GM19240 (cell line): ENCODE measurements around the gene LGALS7.
"Not testable (repeated sequence)": the region's sequence is repeated elsewhere in the genome, so short reads cannot be mapped to it uniquely, and the experiment has no call there.

Experiments used
- DNase-seq: peaks from one replicate; pipeline ENCODE4 v3.0.0; 2011; ENCODE audit warnings: low spot score; ENCODE audit not compliant: insufficient read length

Gene LGALS7

DNA sequence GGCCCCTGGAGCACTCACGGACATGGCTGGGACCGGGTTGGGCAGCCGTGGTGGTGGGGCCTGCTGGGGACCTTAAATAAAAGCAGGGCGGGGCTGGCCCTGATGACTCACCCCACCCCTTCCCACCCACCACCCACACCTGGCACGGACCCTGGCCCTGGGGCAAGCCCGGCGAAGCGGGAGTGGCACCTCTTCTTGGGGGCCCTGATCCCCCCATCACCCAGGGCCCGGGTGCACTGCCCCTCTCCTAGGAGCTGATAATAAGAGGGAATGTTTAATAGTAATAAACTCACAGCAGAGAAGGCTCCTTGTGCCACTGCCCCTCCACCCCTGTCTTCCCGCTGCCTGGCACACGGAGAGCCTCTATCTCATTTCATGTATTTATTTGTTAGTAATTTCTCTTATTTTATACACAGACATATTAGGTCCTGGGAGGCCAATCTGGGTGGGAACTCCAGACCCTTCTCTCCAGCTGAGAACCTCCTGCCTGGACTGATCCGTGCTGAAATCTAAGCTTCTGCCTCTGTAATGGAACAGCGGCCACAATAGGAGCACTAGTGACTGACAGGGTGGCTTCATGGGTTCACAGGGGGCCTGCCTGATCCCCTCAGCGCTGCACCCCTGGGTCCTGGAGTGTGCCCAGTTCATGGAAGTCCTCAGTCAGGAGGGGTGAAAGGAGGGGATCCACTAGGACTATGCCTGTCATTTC is at the start of gene LGALS7:
Gene LGALS7, minus strand, starts transcription at position 49 of the 709 bp plus-strand sequence. Its CDS starts 25 bp downstream, at position 24.
- no peak for DNase-seq

DNA sequence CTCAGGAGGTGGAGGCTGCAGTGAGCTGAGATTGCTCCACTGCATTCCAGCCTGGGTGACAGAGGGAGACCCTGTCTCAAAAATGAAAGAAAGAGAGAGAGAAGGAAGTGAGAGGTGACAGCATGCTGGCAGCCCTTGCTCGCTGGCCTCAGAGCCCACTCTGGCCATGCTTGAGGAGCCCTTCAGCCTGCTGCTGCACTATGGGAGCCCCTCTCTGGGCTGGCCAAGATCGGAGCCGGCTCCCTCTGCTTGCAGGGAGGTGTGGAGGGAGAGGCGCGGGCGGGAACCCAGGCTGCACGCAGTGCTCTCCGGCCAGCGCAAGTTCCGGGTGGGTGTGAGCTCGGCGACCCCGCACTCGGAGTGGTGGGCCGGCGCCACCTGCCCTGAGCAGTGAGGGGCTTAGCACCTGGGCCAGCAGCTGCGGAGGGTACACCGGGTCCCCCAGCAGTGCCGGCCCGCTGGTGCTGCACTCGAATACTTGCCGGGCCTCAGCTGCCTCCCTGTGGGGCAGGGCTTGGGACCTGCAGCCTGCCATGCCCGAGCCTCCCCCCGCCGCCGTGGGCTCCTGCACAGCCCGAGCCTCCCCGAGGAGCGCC is 48.0 kb upstream of the LGALS7 start:
- DNase-seq, result not testable (repeated sequence)

DNA sequence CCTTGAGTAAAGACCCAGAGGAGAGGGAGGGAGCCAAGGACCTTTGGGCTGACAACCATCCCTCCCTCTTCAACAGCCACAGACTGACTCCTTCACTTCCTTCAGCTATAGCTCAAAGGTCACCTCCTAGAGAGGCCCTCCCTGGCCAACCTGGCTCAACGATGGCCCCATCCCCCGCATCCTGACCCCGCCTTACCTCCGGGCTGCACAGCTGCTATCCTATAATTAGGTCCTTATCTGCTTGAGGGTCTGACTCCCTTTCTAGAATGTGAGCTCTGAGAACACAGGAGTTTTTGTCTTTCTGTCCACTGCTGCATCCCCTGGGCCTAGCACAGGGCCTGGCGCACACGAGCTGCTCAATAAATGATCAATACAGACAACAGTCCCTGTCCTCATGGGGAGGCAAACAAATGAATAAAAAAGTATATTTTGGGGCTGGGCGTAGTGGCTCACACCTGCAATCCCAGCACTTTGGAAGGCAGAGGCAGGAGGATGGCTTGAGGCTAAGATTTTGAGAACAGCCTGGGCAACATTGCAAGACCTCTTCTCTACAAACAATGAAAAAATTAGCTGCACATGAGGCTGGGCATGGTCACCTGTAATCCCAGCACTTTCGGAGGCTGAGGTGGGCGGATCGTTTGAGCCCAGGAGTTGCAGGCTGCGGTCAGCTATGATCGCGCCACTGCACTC is 46.1 kb upstream of the LGALS7 start:
- DNase-seq, result no peak

DNA sequence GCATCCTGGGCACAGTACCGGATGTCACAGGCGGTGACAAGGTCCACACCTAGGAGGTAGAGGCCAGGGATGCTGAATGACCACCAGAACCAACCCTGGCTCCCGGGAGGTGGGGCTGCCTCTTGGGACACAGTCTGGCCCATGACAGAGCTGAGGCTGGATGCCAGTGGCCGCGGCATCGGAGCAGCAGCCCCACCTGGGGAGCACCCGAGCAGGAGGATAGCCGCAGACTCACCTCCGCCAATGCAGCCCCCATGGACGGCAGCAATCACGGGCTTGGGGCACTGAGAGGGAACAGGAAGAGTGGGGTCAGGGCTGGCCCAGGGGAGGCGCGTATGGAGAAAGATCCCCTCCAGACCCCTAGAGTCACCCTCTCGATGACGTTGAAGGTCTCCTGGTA is 43.8 kb upstream of the LGALS7 start:
- DNase-seq, result no peak

DNA sequence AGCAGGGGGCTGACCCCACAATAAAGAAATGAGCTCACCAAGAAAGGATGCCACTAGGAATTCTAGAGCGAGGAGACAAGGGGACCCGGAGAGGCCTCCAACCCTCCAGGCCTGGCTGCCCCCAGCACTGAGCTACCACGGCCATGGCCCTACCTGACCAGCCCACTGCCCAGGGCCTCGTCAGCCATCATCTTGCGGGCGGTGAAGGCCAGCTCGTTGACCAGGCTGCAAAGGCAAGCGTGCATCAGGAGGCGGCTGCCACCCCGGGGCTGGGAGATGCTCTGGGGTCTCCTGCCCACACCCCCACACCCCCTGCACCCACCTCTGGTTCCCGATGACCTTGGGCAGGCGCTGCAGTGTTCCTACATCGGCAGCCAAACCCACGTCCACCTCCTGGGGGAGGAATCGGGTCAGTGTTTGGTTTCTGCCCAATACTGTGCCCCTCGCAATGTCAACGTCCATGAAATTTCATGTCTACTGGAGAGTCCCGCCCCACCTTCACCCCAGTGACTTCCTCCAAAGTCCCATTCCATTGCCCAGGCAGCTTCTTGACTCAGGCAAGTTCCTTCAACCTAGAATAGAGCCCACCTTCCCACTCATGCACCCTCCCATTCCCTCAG is 42.9 kb upstream of the LGALS7 start:
- no peak for DNase-seq

DNA sequence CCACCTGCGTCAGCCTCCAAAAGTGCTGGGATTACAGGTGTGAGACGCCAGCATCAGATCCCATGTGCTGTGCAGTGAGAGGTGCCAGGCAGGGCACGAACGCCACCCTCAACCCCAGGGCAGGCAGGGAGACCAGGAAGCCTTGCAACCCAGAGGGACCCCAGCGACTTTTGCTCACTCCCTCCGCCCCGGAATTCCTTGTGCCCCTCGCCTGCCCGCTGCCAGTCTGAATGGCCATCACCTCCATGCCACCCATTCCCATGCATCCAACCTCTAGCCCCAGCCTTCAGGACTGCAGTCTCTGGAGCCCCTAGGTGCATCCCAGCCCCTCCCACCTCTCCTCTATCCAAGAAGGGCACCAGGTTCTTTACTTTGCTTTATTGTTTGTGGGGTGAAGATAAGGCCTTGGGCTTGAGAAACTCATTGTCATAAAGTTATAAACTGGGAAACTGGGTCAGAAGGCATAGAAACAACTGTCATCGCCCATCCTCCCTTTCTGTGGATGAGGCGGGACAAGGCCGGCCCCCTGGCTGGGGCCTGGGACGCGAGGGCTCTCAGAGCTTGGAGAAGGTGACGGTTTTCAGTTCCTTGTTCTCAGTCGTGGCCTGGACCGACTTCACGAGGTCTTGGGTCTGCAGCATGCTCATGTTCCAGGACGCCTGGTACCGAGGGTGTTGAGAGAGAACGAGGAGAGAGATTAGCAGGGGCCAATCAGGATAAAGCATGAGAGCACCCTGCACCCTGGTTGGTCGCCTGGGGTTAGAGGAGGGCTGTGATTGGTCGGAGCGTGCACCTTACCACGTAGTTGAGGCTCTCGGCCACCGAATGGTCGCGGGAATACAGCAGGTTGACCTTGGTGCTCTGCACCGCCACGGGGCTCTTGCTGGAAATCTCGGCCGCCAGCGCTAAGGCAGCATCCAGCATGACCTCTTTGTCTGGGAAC is 42.0 kb upstream of the LGALS7 start:
- DNase-seq, result no peak

DNA sequence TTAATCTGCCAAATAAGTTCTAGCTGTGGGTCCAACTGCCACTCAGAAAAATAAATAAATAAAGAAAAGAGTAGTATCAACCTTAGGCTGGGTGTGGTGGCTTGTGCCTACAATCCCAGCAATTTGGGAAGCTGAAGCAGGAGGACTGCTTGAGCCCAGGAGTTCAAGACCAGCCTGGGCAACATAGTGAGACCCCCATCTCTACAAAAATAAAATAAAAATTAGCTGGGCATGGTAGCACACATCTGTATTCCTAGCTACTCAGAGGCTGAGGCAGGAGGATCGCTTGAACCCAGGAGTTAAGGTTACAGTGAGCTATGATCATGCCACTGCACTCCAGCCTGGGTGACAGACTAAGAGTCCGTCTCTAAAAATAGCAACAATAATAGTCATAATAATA is 40.6 kb upstream of the LGALS7 start:
- DNase-seq, result not testable (repeated sequence)

DNA sequence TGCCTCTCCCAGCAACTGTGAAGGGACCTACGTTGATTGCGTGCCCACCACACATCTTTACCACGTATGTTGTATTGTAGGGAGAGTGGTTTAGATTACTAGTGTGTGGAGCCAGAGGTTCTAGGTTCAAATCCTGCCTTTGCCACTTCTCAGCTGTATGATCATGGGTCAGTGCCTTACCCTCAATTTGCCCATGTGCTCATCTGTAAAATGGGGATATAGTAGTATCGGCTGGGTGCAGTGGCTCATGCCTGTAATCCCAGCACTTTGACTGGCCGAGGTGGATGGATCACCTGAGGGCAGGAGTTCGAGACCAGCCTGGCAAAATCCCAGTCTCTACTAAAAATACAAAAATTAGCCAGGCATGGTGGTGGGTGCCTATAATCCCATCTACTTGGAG is 40.0 kb upstream of the LGALS7 start:
- DNase-seq, result no peak

DNA sequence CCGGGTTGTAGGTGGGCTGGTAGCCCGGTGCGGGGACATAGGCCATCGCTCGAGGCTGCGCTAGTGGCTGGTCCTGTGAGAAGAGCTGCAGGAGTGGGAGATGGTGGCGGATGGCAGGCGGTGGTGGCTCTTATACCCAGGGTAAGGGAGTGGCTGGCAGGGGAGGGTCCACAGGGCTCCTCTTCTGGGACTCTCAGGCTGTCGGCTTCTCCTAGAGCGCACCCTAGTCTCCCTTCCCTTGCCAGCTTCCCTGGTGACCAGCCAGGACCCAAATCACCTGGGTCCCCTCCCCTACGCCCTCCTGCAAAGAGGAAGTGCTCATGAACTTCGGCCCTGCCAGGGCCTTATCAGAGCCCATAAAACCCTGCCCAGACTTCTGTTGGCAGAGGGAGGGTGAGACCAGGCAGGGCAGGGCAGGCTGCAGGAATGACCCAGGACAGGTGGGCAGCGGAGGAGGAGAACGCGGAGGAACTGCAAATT is 39.6 kb upstream of the LGALS7 start, which contains the start of gene LGALS4:
Gene LGALS4, minus strand, starts transcription at position 105 of the 480 bp plus-strand sequence. Its CDS starts 59 bp downstream, at position 46.
- DNase-seq, result no peak

DNA sequence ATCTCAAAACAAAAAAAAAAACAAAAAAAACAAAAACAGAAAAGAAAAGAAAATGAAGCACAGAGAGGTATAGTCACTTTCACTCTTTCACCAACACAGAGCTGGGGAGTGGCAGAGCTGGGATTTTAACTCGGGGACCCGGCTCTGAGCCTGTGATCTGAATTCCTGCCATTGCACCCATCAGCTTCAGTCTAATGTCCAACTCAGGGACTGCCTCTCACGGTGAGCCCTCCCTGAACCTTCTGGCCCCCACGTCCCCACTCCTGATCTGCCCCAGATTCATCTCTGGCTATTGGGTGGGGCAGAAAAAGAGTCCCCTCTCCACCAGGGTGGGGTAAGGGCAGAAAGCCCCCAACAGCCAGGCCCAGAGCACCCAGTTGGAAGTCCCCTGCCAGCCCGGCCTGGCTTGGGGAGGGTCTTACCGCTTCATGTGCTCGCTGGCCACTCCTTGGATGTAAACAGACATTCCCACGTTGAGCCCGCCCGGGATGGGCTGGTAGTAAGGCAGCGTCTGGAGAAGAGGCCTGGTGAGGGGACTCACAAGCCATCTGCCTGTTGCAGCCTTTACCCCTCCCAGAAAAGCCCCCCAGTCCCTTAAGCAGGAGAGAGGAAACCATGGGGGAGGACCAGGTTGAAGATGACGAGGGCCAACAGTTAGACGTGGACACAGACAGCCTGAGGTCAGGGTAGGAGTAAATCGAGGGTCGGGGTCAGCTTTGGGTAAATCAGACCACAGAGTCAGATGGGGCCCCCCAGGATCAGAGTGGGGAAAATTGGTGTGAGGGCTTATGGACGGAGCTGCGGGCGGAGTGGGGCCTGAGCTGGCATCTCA is 38.9 kb upstream of the LGALS7 start:
- no peak for DNase-seq

DNA sequence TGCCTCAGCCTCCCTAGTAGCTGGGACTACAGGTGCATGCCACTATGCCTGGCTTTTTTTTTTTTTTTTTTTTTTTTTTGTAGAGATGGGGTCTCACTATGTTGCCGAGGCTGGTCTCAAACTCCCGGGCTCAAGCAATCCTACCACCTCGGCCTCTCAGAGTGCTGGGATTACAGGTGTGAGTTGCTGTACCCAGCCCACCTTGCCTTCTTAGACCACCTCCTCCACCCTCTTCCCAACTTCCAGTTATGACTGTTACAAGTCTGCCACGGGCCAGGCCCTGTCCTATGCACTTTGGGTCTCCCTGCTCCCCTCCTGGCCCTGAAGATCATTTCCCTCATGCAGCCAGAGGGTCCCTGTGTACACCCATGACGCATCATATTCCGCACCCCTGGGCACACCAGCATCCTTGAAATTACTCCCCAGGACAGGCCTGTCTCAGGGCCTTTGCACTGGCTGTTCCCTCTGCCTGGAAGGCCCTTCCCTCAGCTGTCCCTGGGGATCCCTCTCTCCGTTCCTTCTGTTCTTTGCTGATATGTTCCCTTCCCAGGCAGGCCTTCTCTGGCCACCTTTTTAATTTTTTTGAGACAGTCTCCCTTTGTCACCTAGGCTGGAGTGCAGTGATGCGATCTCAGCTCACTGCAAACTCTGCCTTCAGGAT is 36.4 kb upstream of the LGALS7 start:
- DNase-seq, result no peak

DNA sequence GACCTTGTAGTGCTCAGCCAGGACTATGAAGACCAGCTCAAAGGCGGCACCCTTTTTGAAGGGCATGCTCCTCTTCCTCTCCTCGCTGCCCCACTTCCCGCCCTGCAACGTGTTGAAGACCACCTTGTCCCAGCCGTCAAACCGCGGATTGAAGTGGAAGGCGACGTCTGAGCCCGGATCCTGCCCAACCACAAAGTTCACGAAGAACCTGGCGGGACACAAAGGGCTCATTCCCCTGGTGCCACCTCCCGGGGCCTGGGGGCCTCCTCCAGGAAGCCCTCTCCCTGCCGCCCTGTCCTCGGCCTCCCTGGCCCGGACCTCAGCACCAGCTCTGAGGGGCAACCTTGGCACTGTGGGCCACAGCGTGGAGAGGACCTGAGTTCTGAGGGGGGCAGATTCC is 35.4 kb upstream of the LGALS7 start:
- no peak for DNase-seq

DNA sequence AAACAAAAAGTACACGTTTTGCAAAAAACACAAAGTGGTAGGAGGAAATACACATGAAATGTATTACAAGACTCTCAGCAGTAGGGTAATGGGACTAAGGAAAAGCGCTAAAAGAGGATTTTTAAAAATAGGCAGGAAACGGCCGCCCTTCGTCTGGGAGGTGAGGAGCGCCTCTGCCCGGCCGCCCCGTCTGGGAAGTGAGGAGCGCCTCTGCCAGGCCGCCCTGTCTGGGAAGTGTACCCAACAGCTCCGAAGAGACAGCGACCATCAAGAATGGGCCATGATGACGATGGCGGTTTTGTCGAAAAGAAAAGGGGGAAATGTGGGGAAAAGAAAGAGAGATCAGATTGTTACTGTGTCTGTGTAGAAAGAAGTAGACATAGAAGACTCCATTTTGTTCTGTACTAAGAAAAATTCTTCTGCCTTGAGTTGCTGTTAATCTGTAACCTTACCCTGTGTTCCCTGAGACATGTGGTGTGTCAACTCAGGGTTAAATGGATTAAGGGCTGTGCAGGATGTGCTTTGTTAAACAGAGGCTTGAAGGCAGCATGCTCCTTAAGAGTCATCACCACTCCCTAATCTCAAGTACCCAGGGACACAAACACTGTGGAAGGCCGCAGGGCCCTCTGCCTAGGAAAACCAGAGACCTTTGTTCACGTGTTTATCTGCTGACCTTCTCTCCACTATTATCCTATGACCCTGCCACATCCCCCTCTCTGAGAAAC is 34.2 kb upstream of the LGALS7 start:
- DNase-seq, result not testable (repeated sequence)

DNA sequence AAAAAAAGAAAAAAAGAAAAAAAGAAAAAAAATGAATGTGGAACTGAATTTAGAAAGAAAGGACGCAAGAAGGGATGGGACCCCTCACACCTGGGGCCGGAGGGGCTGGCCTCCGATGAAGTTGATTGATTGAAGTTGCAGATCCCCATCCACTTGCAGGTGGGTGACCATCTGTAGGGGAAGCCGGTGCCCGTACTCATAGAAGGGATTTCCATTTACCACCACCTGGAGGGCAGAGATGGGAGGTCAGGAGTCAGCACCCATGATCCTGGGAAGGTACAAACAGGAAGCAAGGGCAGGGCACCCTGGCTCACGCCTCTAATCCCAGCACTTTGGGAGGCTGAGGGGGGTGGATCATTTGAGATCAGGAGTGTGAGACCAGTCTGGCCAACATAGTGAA is 33.1 kb upstream of the LGALS7 start:
- DNase-seq, result no peak

DNA sequence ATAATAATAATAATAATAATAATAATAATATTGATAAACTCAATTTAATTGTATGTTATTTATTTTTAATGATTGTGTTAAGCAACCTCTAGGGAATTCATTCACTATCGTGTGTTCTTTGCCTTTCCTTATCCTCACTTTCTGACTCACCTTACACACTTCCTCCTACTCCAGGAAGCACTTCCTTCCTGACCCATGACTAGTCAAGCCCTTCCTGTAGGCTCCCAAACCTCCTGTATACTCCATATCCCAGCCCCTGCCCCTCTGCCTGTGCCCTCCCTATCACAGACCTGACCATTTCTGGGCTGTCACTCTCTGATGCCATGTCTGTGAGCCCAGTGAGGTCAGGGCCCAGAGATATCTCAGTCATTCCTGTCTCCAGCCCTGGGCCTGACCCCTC is 31.9 kb upstream of the LGALS7 start:
- no peak for DNase-seq

DNA sequence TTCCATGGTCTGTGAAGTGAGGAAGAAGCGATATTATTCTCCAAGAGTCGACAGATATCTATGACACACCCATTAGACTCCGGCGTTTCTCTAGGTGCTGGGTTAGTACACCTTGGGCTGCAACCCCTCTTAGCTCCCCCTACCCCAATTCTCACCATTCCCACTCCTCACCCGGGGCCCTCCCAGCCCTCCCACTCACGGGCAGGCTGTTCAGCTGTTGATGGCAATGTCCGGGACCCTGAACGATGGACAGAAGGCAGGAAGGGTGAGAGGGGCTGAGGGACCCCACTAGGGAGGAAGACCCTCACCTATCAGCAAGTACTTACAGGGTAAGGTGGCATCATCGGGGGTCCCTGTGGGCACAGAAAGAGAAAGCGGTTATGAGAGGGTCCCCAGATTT is 30.2 kb upstream of the LGALS7 start:
- no peak for DNase-seq

DNA sequence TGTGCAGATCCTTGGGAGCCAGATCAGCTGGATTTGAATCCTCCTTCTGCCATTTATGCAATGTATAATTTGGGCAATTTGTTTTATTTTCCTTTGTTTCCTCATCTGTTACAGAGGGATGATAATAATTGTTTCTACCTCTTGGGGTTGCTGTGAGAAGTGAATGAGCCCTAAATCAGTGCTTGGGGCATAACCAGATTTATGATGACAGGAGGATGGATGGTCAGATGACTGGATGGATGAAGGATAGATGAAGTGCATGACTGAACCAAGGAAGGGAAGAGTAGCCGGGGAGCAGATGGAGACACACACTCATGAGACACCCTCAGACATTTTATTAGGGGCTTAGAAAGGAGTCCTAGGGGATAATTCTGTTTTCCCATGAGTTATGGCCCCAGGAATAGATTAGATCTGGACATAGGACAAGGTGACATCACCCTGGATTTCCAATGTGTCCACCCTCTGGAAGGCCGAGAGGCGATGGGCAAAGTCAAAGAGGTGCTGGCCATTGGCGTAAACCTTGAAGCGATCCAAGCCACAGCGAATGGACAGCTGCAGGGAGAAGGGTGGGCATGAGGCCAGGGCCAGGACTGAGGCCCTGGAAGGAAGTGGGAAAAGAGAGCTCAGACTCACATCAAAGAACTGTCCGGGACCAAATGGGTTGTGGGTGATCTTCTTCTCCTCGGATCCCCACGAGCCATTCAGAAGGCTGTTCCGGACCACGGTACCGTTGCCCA is 28.2 kb upstream of the LGALS7 start:
- DNase-seq, result no peak
